RWPE2 (cell line): Measurements from ENCODE around the gene IL17RD.

Experiments used
- ATAC-seq: fragments of 200-7000 bp; cut with Tn5 transposase; 3 replicates; pipeline ENCODE4 v1.9.1; 2021; ENCODE audit warnings: low read depth
- DNase-seq: peaks from one replicate; pipeline ENCODE4 v3.0.0-alpha.2; 2020; ENCODE audit warnings: low spot score
- H3K27ac ChIP-seq: fragments of 450-650 bp; 2 replicates; pipeline ENCODE4 v1.5.1; 2017; ENCODE audit warnings: mild to moderate bottlenecking; ENCODE audit not compliant: poor library complexity, severe bottlenecking
- H3K27me3 ChIP-seq: fragments of 250-450 bp; sonication (Bioruptor Pico); 2 replicates; pipeline ENCODE4 v1.5.1; 2021; ENCODE audit warnings: mild to moderate bottlenecking, moderate library complexity; ENCODE audit not compliant: insufficient read depth, poor library complexity, severe bottlenecking
- H3K36me3 ChIP-seq: fragments of 250-450 bp; sonication (Bioruptor Pico); 2 replicates; pipeline ENCODE4 v1.5.1; 2020; ENCODE audit warnings: low read depth, mild to moderate bottlenecking, moderate library complexity
- H3K4me1 ChIP-seq: fragments of 250-450 bp; sonication (Bioruptor Pico); 2 replicates; pipeline ENCODE4 v1.5.1; 2021; ENCODE audit warnings: mild to moderate bottlenecking, moderate library complexity; ENCODE audit not compliant: insufficient read depth, poor library complexity, severe bottlenecking
- H3K4me3 ChIP-seq: fragments of 250-450 bp; sonication (Bioruptor Pico); 2 replicates; pipeline ENCODE4 v1.5.1; 2021; ENCODE audit warnings: mild to moderate bottlenecking, moderate library complexity; ENCODE audit not compliant: severe bottlenecking
- H3K9me3 ChIP-seq: fragments of 250-450 bp; sonication (Bioruptor Pico); 2 replicates; pipeline ENCODE4 v1.5.1; 2021; ENCODE audit warnings: mild to moderate bottlenecking, moderate library complexity; ENCODE audit not compliant: severe bottlenecking
- TF ChIP-seq, protein P1 (sequence below): fragments of 450-650 bp; IDR thresholded peaks from one replicate; pipeline ENCODE4 v1.5.1; 2017; ENCODE audit warnings: mild to moderate bottlenecking, moderate library complexity; ENCODE audit not compliant: poor library complexity, severe bottlenecking

IL17RD gene

DNA sequence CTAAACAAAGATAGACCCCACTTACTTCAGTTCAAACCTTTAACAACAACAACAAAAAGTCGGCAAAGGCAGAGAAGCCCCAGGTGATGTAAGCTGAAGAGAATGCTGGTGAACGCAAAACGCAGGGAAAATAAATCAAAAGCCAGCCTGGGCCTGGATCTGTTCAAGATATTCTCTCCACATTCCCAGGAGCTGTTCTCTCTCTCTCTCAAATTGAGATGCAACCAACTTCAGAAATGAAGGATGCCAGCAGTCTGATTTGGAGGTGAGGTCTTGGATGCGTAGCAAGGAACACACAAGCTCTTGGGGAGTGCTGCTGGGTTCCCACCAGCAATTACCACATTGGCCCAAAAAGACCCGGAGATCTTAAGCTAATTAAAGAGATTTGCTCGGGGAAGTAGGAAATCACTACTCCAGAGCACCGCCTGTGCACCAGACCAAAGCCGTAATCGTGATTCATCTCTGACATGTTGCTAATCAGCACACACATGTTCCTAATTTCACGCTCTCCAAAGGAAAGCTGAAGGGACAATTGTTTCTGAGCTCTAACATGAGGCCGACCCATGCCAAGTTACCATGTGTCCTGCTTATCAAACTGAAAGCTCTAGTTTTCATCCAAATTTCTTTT lies 37.1 kb downstream of the IL17RD start:
- H3K27me3 ChIP-seq, result no peaks in the 10 kb centered on the region
- H3K36me3 ChIP-seq, result no peaks in the 10 kb centered on the region
- H3K4me3 ChIP-seq, result no peak overlapping the region
- no peaks in the 10 kb centered on the region for H3K9me3 ChIP-seq
- no peak for DNase-seq
- no peak for ATAC-seq
- H3K4me1 ChIP-seq, result no peaks in the 10 kb centered on the region
- TF ChIP-seq, protein P1, sequence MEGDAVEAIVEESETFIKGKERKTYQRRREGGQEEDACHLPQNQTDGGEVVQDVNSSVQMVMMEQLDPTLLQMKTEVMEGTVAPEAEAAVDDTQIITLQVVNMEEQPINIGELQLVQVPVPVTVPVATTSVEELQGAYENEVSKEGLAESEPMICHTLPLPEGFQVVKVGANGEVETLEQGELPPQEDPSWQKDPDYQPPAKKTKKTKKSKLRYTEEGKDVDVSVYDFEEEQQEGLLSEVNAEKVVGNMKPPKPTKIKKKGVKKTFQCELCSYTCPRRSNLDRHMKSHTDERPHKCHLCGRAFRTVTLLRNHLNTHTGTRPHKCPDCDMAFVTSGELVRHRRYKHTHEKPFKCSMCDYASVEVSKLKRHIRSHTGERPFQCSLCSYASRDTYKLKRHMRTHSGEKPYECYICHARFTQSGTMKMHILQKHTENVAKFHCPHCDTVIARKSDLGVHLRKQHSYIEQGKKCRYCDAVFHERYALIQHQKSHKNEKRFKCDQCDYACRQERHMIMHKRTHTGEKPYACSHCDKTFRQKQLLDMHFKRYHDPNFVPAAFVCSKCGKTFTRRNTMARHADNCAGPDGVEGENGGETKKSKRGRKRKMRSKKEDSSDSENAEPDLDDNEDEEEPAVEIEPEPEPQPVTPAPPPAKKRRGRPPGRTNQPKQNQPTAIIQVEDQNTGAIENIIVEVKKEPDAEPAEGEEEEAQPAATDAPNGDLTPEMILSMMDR, result no peak
- no peak overlapping the region for H3K27ac ChIP-seq

DNA sequence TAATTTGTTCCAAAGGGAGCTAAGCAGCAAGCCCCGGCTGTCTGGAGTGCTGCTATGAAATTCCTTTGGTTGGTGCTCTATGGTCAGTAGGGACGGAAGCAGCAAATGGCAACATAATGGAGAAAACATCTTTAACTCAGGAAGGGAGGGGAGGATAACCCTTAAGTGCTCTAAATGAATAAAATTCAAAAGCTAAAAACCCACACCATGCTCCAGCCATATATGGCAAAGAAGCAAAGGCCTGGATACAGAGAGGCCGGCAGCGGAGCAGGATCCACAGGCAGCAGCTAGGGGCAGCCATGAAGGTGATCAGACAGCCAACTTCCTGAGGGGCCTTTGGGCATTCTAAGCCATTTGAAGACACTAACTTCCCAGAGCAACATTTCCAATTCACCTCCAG lies 38.9 kb downstream of the IL17RD start:
- no peaks in the 10 kb centered on the region for H3K36me3 ChIP-seq
- no peaks in the 10 kb centered on the region for H3K27me3 ChIP-seq
- no peaks in the 10 kb centered on the region for H3K4me1 ChIP-seq
- ATAC-seq (no peak), DNase-seq (no peak)
- H3K27ac ChIP-seq, result no peak overlapping the region
- H3K4me3 ChIP-seq, result no peak overlapping the region
- no peaks in the 10 kb centered on the region for H3K9me3 ChIP-seq
- TF ChIP-seq, protein P1, result no peak

DNA sequence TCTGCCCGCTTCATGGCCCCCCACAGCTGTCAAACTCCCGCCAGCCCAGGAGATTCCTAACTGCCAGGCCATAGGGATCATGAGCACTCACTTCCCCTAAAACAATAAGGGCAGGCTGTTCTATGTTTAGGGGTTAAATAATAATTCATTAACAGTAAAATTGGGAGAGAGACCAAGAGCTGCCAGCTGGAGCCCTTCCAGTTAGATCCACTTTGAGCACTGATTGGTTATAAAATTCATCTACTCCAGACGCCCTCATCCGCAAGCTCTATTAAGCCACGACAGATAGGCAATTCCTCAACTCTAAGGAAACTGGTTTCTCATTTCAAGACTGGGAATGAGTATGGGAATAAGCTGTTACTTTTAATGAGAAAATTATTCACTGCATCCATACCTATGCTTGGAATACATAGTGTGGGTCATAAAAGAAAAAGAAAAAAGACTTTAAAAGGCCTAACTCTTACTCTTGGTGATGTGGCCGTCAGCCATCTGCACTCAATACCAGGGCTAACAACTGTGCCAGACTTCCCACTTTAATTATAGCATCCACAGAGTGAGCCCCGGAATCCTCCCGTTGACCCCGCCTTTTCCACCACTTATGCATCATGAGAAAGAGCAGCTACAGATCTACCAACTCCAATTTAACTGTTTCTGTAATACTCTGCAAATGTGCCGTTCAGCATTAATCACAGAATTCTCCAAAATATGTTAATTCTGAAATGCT lies 44.5 kb downstream of the IL17RD start:
- no peak for ATAC-seq
- DNase-seq, result no peak
- TF ChIP-seq, protein P1, result no peak

DNA sequence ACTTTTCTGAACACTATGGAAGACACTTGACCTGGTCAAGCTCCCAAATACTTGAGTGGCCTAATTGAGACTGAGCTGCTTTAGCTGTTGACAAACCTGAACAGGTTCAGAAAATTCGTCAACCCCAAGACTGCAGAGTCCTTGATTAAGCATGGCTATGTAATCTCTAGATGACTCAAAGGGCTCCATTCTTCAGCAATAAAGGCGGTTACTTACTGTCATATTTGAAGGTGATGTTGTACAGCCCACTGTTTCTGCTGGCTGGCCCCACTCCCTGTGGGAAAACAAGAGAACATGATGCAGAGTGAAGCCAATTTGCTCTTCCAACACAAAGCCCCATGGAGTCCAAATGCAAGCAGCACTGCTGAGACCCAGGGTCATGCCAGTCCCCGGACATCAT lies 45.1 kb downstream of the IL17RD start:
- Histone ChIP-seq H3K27me3 (no peaks in the 10 kb centered on the region), H3K4me1 (no peaks in the 10 kb centered on the region), H3K9me3 (no peaks in the 10 kb centered on the region), H3K36me3 (no peaks in the 10 kb centered on the region), H3K4me3 (no peak overlapping the region), H3K27ac (no peak overlapping the region)
- TF ChIP-seq, protein P1, result no peak
- ATAC-seq (no peak), DNase-seq (no peak)

More for the DNA sequence above, 44.5 kb downstream of the IL17RD start:
- Histone ChIP-seq H3K36me3 (no peaks in the 10 kb centered on the region), H3K27ac (no peak overlapping the region), H3K4me3 (no peak overlapping the region), H3K9me3 (no peaks in the 10 kb centered on the region), H3K4me1 (no peaks in the 10 kb centered on the region), H3K27me3 (no peaks in the 10 kb centered on the region)

DNA sequence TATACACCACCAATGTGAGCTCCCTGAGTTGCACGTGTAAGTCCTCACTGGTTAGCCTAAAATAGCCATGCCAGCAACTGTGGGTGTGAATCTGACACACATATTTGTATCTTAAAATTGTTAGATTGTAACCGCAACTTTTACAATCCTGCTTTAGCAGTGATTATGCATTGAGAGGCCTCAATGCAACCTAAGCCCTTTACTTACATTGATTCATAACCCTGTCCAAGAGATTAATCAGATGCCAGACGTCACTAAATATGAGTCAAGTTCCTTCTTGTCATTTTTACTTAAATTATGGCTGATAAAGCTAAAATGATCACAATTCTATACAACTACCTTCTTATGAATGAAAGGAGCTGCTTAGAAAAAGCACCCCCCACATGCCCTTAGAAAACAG lies 46.9 kb downstream of the IL17RD start:
- Histone ChIP-seq H3K27me3 (no peaks in the 10 kb centered on the region), H3K4me1 (no peaks in the 10 kb centered on the region), H3K36me3 (no peaks in the 10 kb centered on the region), H3K4me3 (no peak overlapping the region), H3K27ac (no peak overlapping the region), H3K9me3 (no peaks in the 10 kb centered on the region)
- TF ChIP-seq, protein P1, result no peak
- no peak for ATAC-seq
- DNase-seq, result no peak
